ENCODE results near the gene DDX46. TPM values are rescaled to one million over a fixed set of nuclear protein-coding genes. Genes with fewer than 3 reads are reported as not detected.

Gene DDX46
- total RNA-seq, 2 experiments from 2014 or later: 35.5 to 35.8 TPM

GRCh38 chr5:134821841-134822240, 63.3 kb downstream of the DDX46 start:
- Mint-ChIP-seq H3K4me1 (ENCODE audit: low read depth) (no peaks in the 10 kb centered on the region), H3K36me3 (ENCODE audit: low read depth) (peaks cover 78% of the 10 kb centered on the region), H3K27me3 (no peaks in the 10 kb centered on the region), H3K9me3 (no peaks in the 10 kb centered on the region), H3K27ac (no peak overlapping the region), H3K4me3 (no peak overlapping the region)
- H3K9me3 ChIP-seq (ENCODE audit: control insufficient read depth in 1 of 2, insufficient read depth in 1 of 2, low read length in 2 of 2): no peaks in the 10 kb centered on the region
- H3K36me3 ChIP-seq (ENCODE audit: insufficient read depth, low read length): peaks cover 79% of the 10 kb centered on the region
- no peaks in the 10 kb centered on the region for H3K27me3 ChIP-seq (ENCODE audit: control insufficient read depth in 1 of 2, insufficient read depth in 2 of 2, low read length in 2 of 2)
- no peak overlapping the region for H3K27ac ChIP-seq (ENCODE audit: low read depth in 1 of 2, low read length in 2 of 2)
- no peak overlapping the region for H3K4me3 ChIP-seq (ENCODE audit: low read length)
- POLR2A ChIA-PET: no interaction called here
- DNase-seq: no peak
- no peak for ATAC-seq (ENCODE audit: poor library complexity)
- intact Hi-C loops (cut with DNase I, micrococcal nuclease): no loop called here
- CTCF ChIA-PET: no interaction called here
- no peak for TF ChIP-seq CTCF (IDR thresholded peaks at IDR 0.05)
- H3K4me1 ChIP-seq (ENCODE audit: insufficient read depth, low read length): no peaks in the 10 kb centered on the region

- no peaks in the 10 kb centered on the region for H3K27me3 ChIP-seq (ENCODE audit: control insufficient read depth in 1 of 2, insufficient read depth in 2 of 2, low read length in 2 of 2)
- no peaks in the 10 kb centered on the region for H3K4me1 ChIP-seq (ENCODE audit: insufficient read depth, low read length)
- Mint-ChIP-seq H3K4me1 (ENCODE audit: low read depth) (no peaks in the 10 kb centered on the region), H3K9me3 (no peaks in the 10 kb centered on the region), H3K27ac (no peak overlapping the region), H3K36me3 (ENCODE audit: low read depth) (peaks cover 78% of the 10 kb centered on the region), H3K4me3 (no peak overlapping the region), H3K27me3 (no peaks in the 10 kb centered on the region)
- POLR2A ChIA-PET: no interaction called here
- no peak for DNase-seq
- no peaks in the 10 kb centered on the region for H3K9me3 ChIP-seq (ENCODE audit: control insufficient read depth in 1 of 2, insufficient read depth in 1 of 2, low read length in 2 of 2)
- peaks cover 83% of the 10 kb centered on the region for H3K36me3 ChIP-seq (ENCODE audit: insufficient read depth, low read length)
- CTCF ChIA-PET: interaction anchor here (1.8 kb wide), 1 partner anchor 17 kb away, joined by 4 read pairs; no protein-coding TSS in a partner anchor
- no peak overlapping the region for H3K4me3 ChIP-seq (ENCODE audit: low read length)
- TF ChIP-seq CTCF (IDR thresholded peaks at IDR 0.05): no peak
- intact Hi-C loops (cut with DNase I, micrococcal nuclease): no loop called here
- ATAC-seq (ENCODE audit: poor library complexity): no peak
- no peak overlapping the region for H3K27ac ChIP-seq (ENCODE audit: low read depth in 1 of 2, low read length in 2 of 2)
These were observed 66.1 kb downstream of the DDX46 start for GRCh38 chr5:134824681-134825080.

GRCh38 chr5:134825212-134825611, 66.6 kb downstream of the DDX46 start:
- DNase-seq: no peak
- intact Hi-C loops (cut with DNase I, micrococcal nuclease): no loop called here
- peaks cover 74% of the 10 kb centered on the region for H3K36me3 Mint-ChIP-seq (ENCODE audit: low read depth)
- H3K4me3 Mint-ChIP-seq: no peak overlapping the region
- no peak overlapping the region for H3K27ac Mint-ChIP-seq
- Histone ChIP-seq H3K36me3 (ENCODE audit: insufficient read depth, low read length) (peaks cover 79% of the 10 kb centered on the region), H3K27ac (ENCODE audit: low read depth in 1 of 2, low read length in 2 of 2) (no peak overlapping the region), H3K4me1 (ENCODE audit: insufficient read depth, low read length) (no peaks in the 10 kb centered on the region), H3K9me3 (ENCODE audit: control insufficient read depth in 1 of 2, insufficient read depth in 1 of 2, low read length in 2 of 2) (no peaks in the 10 kb centered on the region), H3K4me3 (ENCODE audit: low read length) (no peak overlapping the region), H3K27me3 (ENCODE audit: control insufficient read depth in 1 of 2, insufficient read depth in 2 of 2, low read length in 2 of 2) (no peaks in the 10 kb centered on the region)
- H3K9me3 Mint-ChIP-seq: no peaks in the 10 kb centered on the region
- POLR2A ChIA-PET: no interaction called here
- H3K4me1 Mint-ChIP-seq (ENCODE audit: low read depth): no peaks in the 10 kb centered on the region
- CTCF ChIA-PET: interaction anchor here (1.8 kb wide), 1 partner anchor 17 kb away, joined by 4 read pairs; no protein-coding TSS in a partner anchor
- ATAC-seq (ENCODE audit: poor library complexity): no peak
- no peak for TF ChIP-seq CTCF (IDR thresholded peaks at IDR 0.05)
- no peaks in the 10 kb centered on the region for H3K27me3 Mint-ChIP-seq
